ENCODE results near the gene PTX3. TPM values are rescaled to one million over a fixed set of nuclear protein-coding genes. Genes with fewer than 3 reads are reported as not detected.
A peak's percentile ranks its signal among the peaks of the same experiment; 100 is the strongest.

Gene PTX3
- total and polyA plus RNA-seq, 2 donors (not counting 1 experiment from before 2014, with no cell fraction given): 464 to 555 TPM

DNA sequence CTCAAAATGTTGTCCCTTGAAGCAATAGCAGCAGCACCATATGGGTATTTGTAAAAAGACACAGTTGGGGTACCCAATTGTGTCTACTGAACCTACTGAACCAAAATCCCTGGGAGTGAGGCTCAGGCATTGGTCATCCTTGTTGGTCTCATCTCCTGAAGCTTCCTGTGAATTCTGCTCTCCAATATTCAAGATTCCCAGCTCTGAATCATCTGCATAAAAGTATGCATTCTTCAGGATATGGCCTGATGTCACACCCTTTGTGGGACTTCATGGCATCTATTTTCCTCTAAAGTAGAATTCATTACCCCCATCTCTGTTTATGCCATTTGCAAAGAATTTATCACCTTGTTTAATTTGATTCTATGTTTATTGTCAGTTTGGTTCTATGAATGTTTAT is 13.3 kb upstream of the PTX3 start:
- no peaks in the 10 kb centered on the region for H3K79me2 ChIP-seq (ENCODE audit: control insufficient read depth, insufficient read depth, low read length)
- H2AFZ ChIP-seq (ENCODE audit: low read length): no peak overlapping the region
- peak in 1 of 2 donors; percentile 58 for DNase-seq (ENCODE audit: low read depth in 2 of 2)
- no peaks in the 10 kb centered on the region for H3K9me3 ChIP-seq (ENCODE audit: control insufficient read depth, insufficient read depth, low read depth, low read length)
- H3K4me1 ChIP-seq (ENCODE audit: control insufficient read depth, extremely low read depth, insufficient read depth, low read length): no peaks in the 10 kb centered on the region
- H3K4me3 ChIP-seq (replicated peaks in 1 of 4; ENCODE audit: control extremely low read depth in 1 of 4, insufficient read depth in 1 of 4, low read depth in 3 of 4, low read length in 4 of 4): no peak overlapping the region
- H4K20me1 ChIP-seq (ENCODE audit: control insufficient read depth, extremely low read depth, insufficient read depth, low read length): no peaks in the 10 kb centered on the region
- H3K4me2 ChIP-seq (ENCODE audit: extremely low read depth, insufficient read depth, low read length): no peak overlapping the region
- no peak overlapping the region for H3K27ac ChIP-seq (ENCODE audit: insufficient read depth, low read length)
- TF ChIP-seq, protein P1, sequence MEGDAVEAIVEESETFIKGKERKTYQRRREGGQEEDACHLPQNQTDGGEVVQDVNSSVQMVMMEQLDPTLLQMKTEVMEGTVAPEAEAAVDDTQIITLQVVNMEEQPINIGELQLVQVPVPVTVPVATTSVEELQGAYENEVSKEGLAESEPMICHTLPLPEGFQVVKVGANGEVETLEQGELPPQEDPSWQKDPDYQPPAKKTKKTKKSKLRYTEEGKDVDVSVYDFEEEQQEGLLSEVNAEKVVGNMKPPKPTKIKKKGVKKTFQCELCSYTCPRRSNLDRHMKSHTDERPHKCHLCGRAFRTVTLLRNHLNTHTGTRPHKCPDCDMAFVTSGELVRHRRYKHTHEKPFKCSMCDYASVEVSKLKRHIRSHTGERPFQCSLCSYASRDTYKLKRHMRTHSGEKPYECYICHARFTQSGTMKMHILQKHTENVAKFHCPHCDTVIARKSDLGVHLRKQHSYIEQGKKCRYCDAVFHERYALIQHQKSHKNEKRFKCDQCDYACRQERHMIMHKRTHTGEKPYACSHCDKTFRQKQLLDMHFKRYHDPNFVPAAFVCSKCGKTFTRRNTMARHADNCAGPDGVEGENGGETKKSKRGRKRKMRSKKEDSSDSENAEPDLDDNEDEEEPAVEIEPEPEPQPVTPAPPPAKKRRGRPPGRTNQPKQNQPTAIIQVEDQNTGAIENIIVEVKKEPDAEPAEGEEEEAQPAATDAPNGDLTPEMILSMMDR (conservative IDR thresholded peaks at IDR 0.05 in 1 of 2, IDR thresholded peaks at IDR 0.05 in 1 of 2; ENCODE audit: low read depth in 1 of 2, low read length in 2 of 2): no peak
- TF ChIP-seq EZH2 (IDR thresholded peaks at IDR 0.05; ENCODE audit: low read length, missing control alignments): no peak
- H3K27me3 ChIP-seq (ENCODE audit: control insufficient read depth, insufficient read depth, low read length): no peaks in the 10 kb centered on the region
- H3K36me3 ChIP-seq (ENCODE audit: control insufficient read depth, insufficient read depth, low read length): no peaks in the 10 kb centered on the region
- no peak overlapping the region for H3K9ac ChIP-seq (ENCODE audit: insufficient read depth, low read length)

DNA sequence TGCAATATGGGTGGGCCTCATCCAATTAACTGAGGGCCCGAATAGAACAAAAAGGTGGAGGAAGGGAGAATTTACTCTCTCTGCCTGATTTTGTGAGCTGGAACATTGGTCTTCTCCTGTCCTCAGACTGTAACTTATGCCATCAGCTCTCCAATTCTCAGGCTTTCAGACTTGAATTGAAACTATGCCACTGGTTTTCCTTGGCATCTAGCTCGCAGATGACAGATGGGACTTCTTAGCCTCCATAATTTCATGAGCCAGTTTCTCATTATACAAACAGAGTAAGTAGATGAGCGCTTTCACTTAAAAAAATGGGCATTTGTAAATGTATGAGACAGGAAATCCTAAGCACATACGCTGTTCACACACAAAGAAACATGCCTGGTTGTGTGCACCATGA is 8.7 kb upstream of the PTX3 start:
- no peak overlapping the region for H3K27ac ChIP-seq (ENCODE audit: insufficient read depth, low read length)
- no peaks in the 10 kb centered on the region for H4K20me1 ChIP-seq (ENCODE audit: control insufficient read depth, extremely low read depth, insufficient read depth, low read length)
- DNase-seq (ENCODE audit: low read depth in 2 of 2): no peak
- H3K79me2 ChIP-seq (ENCODE audit: control insufficient read depth, insufficient read depth, low read length): no peaks in the 10 kb centered on the region
- no peak overlapping the region for H2AFZ ChIP-seq (ENCODE audit: low read length)
- no peaks in the 10 kb centered on the region for H3K4me1 ChIP-seq (ENCODE audit: control insufficient read depth, extremely low read depth, insufficient read depth, low read length)
- TF ChIP-seq, protein P1 (conservative IDR thresholded peaks at IDR 0.05 in 1 of 2, IDR thresholded peaks at IDR 0.05 in 1 of 2; ENCODE audit: low read depth in 1 of 2, low read length in 2 of 2): no peak
- TF ChIP-seq EZH2 (IDR thresholded peaks at IDR 0.05; ENCODE audit: low read length, missing control alignments): no peak
- no peak overlapping the region for H3K4me3 ChIP-seq (replicated peaks in 1 of 4; ENCODE audit: control extremely low read depth in 1 of 4, insufficient read depth in 1 of 4, low read depth in 3 of 4, low read length in 4 of 4)
- no peaks in the 10 kb centered on the region for H3K36me3 ChIP-seq (ENCODE audit: control insufficient read depth, insufficient read depth, low read length)
- H3K9ac ChIP-seq (ENCODE audit: insufficient read depth, low read length): no peak overlapping the region
- no peak overlapping the region for H3K4me2 ChIP-seq (ENCODE audit: extremely low read depth, insufficient read depth, low read length)
- no peaks in the 10 kb centered on the region for H3K27me3 ChIP-seq (ENCODE audit: control insufficient read depth, insufficient read depth, low read length)
- no peaks in the 10 kb centered on the region for H3K9me3 ChIP-seq (ENCODE audit: control insufficient read depth, insufficient read depth, low read depth, low read length)

DNA sequence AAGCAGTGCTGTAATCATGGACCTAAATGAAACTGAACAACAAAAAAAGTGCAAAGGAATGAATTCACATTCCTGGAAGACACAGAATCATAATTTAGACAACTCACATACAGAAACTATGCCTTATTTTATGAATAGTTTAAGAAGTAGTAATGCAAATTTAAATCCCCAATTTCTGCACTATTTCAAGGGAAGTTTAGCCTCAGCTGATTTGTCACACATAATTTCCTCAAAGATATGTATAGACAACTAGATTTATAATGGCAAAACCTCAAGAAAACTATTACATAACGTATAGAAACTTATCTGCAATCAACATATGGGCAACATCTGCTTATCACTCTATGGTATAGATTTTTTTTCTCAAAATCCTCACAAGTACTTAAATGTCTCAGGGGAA is 7.8 kb upstream of the PTX3 start:
- Histone ChIP-seq H3K4me1 (ENCODE audit: control insufficient read depth, extremely low read depth, insufficient read depth, low read length) (no peaks in the 10 kb centered on the region), H3K36me3 (ENCODE audit: control insufficient read depth, insufficient read depth, low read length) (no peaks in the 10 kb centered on the region), H3K9me3 (ENCODE audit: control insufficient read depth, insufficient read depth, low read depth, low read length) (no peaks in the 10 kb centered on the region), H3K27ac (ENCODE audit: insufficient read depth, low read length) (no peak overlapping the region), H3K79me2 (ENCODE audit: control insufficient read depth, insufficient read depth, low read length) (no peaks in the 10 kb centered on the region), H3K4me2 (ENCODE audit: extremely low read depth, insufficient read depth, low read length) (no peak overlapping the region), H3K4me3 (replicated peaks in 1 of 4; ENCODE audit: control extremely low read depth in 1 of 4, insufficient read depth in 1 of 4, low read depth in 3 of 4, low read length in 4 of 4) (no peak overlapping the region), H4K20me1 (ENCODE audit: control insufficient read depth, extremely low read depth, insufficient read depth, low read length) (no peaks in the 10 kb centered on the region), H2AFZ (ENCODE audit: low read length) (no peak overlapping the region), H3K27me3 (ENCODE audit: control insufficient read depth, insufficient read depth, low read length) (no peaks in the 10 kb centered on the region), H3K9ac (ENCODE audit: insufficient read depth, low read length) (no peak overlapping the region)
- TF ChIP-seq, protein P1 (conservative IDR thresholded peaks at IDR 0.05 in 1 of 2, IDR thresholded peaks at IDR 0.05 in 1 of 2; ENCODE audit: low read depth in 1 of 2, low read length in 2 of 2): no peak
- no peak for TF ChIP-seq EZH2 (IDR thresholded peaks at IDR 0.05; ENCODE audit: low read length, missing control alignments)
- no peak for DNase-seq (ENCODE audit: low read depth in 2 of 2)

Measured in fibroblast of lung (primary cell).